NCI-H82 (cell line): ENCODE results near the gene ZNF511.
"Not testable (repeated sequence)": the region's sequence is repeated elsewhere in the genome, so short reads cannot be mapped to it uniquely, and the experiment has no call there.

Experiments
- DNase-seq: peaks from one replicate; lab custom pipeline; 2025; lab: John Stamatoyannopoulos, UW

The ZNF511 gene

DNA sequence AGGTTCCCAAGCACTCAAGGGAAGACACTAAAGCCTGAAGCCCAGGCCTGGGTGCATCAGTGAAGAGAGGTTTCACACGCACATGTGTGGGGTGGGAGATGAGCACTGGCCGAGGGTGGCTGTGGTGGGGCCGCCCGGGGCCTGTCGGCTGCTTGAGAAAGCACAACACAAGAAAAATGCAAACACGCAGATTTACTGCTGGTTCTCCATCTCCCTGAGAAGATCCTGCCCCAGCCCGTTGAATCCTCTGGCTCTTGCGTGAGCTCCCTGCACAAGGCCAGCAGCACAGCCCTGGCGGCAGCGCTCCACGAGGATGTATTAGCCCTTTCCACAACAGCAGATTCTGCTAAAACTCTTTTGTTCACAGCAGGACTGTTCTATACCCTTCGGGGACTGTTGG, 6.2 kb downstream of the ZNF511 start:
- no peak for DNase-seq

DNA sequence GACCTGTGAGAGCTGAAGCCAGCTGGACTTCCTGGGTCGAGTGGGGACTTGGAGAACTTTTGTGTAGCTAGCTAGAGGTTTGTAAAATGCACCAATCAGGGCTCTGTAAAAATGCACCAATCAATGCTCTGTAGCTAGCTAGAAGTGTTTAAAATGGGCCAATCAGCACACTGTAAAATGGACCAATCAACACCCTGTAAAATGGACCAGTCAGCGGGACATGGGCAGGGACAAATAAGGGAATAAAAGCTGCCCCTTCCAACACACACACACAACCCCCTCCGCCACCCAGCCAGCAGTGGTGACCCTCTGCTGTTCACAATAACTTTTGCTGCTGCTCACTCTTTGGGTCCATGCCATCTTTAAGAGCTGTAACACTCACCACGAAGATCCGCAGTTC, 7.1 kb downstream of the ZNF511 start:
- DNase-seq, result no peak

DNA sequence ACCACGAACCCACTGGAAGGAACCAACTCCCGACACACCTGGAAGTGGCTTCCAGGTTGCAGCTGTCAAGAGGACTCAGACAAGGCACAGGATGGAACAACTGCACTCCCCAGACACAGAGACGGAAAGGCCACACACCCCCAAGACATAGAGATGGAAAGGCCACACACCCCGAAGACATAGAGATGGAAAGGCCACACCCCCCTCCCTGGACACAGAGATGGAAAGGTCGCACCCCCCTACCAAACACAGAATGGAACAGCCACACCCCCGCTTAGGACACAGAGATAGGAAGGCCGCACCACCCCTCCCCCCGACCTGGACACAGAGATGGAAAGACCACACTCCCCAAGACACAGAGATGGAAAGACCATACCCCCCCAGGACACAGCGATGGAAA, 7.6 kb downstream of the ZNF511 start:
- DNase-seq, result no peak

DNA sequence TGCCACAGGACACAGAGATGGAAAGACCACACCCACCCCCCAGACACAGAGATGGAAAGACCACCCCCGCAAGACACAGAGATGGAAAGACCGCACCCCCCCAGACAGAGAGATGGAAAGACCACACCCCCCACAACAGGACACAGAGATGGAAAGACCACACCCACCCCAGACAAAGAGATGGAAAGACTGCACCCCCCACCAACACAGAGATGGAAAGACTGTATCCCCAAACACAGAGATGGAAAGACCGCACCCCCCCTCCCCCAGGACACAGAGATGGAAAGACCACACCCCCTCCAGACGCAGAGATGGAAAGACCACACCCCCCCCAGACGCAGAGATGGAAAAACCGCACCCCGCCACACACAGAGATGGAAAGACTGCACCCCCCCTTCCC, 8.0 kb downstream of the ZNF511 start:
- DNase-seq, result no peak

DNA sequence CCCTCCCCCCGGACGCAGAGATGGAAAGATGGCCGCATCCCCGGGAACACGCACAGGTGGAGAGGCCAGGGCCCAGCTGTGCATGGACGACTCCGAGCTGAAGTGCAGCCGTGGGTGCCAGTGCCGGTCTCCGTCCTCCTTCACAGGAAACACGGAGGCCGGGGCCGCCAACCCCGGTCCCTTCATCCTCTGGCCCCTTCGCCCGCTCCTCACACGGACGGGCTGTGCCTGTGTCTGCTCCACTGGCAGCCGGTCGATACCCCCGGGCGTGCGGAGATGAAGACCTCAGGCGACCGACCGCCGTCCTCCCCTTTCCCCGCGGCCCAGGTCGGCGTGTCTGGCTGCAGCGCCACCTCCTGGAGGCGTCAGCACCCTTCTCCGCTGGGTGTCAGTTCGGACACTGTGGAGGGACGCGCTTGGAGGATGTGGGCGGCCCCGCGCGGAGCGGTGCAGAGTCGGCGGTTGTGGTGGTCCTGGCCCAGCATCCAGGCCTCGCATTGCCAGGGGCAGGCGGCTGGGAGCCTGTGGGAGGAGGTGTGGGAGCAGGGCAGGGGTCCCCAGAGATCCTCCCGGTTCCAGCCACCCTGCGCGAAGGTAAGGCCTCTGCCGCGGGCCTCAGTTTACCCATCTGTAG, 9.9 kb downstream of the ZNF511 start:
- DNase-seq, result peak; percentile 82

DNA sequence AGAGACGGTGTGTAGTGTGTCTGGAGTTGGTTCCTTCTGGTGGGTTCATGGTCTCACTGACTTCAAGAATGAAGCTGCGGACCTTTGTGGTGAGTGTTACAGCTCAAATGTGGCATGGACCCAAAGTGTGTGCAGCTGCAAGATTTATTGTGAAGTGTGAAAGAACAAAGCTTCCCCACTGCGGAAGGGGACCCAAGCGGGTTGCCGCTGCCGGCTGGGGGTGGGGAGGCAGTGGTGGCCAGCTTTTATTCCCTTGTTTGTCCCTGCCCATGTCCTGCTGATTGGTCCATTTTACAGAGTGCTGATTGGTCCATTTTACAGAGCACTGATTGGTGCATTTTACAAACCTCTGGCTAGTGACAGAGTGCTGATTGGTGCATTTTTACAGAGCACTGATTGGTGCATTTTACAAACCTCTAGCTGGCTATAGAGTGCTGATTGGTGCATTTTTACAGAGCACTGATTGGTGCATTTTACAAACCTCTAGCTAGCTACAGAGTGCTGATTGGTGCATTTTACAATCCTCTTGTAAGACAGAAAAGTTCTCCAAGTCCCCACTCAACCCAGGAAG, 12.2 kb downstream of the ZNF511 start:
- not testable (repeated sequence) for DNase-seq

DNA sequence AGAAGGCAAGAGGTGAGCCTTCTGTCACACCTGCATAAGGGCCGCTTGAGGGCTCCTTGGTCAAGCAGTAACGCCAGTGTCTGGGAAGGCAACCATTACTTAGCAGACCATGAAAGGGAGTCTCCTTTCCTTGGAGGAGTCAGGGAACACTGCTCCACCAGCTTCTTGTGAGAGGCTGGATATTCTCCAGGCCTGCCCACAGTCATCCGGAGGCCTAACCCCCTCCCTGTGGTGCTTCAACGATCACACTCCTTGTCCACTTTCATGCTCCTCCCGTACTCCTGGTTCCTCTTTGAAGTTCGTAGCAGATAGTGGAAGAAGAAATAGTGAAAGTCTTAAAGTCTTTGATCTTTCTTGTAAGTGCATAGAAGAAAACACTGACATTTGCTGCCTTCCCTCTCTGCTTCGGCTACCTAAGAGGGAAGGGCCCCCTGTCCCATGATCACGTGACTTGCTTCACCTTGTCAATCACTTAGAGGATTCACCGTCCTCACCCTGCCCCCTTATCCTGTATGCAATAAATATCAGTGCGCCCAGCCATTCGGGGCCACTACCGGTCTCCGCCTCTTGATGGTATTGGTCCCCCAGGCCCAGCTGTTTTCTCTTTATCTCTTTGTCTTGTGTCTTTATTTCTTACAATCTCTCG, 13.5 kb downstream of the ZNF511 start:
- not testable (repeated sequence) for DNase-seq

DNA sequence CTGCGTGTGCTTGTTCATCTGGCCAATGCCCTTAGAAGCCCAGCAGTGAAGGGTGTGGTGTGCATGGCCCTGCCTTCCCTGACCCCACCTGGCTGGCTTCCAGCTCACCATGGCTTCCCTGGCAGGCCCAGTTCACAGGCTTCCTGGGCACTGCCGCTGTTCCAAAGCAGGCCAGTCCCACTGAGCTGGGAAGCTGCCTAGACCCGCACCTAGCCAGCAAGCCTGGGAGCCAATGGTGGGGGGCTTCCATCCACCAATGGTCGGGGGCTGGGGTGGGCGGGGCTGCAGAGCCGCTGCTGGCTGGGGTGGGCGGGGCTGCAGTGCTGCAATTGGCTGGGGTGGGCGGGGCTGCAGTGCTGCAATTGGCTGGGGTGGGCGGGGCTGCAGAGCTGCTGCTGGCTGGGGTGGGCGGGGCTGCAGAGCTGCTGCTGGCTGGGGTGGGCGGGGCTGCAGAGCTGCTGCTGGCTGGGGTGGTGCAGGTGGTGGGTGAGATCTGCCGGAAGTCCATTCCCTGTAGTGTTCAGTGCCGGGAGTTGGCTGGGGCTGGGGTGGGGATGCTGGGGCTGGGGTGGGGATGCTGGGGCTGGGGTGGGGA, 15.6 kb downstream of the ZNF511 start:
- peak; percentile 75 for DNase-seq

DNA sequence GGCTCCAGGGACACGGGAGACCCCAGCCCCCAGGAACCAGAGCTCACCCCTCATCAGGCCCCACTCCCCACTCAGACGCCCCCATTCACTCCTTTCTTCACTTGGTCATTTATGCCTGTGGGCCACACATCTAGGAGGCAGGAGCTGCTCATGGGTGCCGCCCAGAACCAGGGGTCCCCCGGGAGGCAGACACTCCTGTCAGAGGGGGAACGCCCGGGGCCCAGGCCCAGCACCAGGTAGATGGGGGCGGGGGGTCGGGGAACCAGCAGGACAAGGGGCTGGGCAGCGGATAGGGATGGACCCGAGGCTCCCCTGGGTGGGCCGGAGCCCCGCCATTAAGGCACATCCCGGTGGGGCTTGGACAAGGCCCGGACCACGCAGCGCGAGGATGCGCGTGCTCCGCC, 16.1 kb downstream of the ZNF511 start:
- no peak for DNase-seq

DNA sequence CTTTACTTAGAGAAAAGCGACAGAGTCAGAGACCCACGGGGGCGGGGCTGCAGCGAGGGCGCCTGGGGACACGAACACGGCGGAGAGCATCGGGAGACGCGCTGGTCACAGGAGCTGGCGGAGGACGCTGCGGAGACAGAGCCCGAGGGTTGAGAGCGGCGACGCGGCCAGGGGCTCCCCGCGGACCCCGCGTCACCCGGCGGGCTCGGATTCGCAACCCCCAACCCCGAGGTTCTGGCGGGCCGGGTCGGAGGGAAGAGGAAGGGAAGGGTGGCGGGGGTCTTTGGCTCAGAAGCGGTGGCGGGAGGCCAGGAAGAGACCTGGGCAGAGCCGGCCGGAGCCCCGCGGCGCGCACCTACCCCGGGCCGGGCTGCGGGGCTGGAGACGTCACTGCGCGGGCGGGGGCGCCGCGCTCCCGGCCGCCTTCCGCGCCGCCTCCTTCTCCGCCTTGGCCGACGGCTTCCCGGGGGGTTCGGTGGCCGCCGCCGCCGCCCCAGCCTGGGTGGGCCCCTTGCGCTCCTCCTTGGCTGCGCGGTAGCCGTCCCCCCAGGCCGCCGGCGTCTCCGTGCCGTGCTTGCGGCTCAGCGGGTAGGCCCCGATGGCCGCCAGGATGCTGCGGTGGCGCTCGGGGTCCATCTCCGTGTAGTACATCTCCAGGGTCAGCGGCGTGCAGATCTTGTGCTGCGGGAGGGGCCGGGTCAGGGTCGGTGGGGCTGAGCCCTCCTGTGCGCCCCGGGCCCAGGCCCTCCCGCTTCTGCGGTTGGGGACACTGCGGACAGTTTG, 16.9 kb downstream of the ZNF511 start:
- no peak for DNase-seq

DNA sequence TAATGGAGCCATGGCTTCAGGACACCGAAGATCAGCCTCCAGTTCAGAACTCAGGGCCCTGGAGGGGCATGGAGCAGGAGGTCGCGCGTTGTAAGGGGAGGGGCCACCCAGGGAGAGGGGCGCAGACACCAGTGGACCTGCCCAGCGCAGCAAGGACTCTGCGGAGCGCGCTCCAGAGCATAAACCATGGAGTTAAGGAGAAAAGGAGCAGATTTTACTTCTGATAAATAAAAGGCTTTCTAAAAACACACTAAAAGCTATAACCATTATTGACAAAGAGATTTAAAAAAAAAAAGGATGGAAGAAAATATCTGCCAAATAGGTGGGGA, 17.5 kb downstream of the ZNF511 start:
- no peak for DNase-seq

DNA sequence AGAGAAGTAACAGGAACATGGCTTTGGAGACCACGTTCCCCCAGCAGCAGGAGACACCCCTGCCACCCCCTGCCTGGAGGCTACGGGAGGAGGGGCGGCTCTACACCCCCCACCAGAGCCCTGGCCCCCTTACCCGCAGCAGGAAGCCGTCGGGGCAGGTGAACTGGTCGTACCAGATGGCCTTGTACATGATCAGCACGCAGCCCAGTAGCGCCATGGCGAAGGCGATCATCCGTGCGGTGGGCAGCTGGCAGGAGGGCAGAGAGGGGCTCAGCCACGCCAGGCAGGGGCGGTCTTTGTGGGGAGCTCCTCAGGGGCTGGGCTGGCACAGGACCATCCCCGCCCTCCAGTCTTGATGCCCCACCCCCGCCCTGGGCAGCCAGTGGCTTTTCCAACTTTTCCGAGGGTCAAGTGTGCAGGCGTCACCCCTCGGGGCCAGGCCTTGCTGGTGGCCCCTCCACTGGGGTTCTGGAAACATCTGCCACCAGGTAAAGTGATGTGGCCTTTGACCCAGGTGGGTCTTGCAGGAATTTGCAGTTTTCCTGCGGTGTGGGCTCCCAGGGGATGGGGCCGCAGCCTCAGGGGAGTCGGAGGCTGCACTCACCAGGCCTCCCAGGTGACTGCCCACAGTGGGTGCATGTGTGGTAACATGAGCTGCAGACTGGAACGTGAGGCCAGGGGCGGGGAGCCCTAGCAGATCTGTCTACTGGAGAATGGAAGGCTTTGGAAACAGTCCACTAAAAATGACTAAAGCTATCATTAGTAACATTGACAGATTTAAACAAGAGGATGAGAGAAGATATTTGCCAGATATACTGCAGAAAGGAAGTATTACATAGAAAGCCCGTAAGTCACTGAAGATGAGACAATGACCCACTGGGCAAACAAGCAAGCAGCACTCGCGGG, 18.3 kb downstream of the ZNF511 start:
- DNase-seq, result no peak

DNA sequence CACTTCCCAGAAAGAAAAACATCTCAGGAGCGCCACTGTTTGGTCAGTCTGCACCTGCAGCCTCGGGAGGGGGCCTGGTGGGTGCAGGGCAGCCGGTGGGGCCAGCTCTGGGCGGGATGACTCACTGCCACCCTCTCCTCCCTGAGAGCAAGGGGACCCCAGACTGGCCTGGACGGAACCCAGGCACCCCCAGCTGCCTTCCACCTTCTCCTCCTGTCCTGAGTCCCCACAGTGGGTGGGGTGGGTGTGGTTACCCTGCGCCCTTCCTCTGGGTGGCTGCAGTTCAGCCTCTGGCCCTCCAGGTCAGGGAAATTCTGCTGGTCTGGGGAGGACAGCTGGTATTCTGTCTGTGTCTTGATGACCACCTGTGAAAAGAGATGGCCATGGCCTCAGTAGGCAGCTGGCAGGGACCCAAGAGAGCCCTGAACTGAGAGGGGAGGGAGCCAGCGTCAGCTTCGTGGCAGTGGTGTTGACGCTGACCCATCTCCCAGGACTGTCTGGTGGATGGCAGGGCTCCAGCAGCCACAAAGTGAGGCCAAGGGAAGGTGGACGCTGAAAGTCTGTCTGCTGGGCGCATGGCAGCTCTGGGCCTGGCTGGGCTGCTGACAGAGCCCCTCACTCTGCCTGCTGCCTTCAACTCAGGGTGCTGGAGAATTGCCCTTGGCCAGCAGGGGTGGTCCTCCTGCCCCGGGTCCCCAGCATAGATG, 19.1 kb downstream of the ZNF511 start:
- no peak for DNase-seq

DNA sequence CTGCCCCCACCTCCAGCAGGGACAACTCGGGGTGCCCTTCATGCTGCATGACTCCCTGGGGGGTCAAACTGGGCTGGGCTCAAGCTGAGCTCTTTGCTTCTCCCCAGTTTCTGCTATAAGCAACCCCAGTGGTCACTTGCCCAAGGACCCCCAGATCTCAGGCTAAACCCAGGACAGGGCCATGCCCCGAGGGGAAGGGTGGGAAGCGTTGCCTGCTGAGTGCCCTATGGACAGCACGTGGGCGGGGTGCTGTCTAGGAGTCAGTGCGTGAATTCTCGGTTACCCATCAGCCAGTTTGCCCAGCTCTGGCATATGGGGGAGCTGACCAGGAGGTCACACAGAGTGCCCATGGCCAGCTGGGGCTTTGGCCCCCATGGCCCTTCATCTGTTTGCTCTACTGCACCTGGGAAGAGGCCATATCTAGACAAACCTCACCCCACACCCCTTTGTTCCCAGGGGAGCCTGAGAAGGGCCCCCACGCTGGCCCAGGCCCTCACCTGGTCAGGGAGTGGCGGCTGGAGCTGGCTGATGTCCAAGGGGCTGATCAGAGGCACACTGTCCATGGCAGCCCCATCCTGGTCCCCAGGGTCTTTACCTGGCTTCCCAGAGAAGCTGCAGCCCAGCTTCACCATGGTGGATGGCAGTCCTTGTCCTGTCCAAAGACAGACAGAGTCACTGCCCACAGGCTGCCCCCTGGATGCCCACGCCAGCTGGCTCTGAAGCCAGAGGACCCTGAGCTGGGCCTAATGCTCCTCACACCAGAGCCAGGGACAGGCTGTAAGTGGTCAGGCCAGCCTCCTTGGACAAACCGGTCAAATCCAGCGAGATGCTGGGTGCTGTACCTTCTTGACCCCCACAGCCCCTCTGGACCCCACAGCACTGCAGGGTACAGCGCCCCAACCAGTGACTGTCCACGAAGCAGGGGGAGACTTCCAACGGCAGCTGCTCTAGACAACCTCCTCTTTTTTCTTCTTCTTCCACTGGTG, 19.9 kb downstream of the ZNF511 start:
- DNase-seq, result no peak

DNA sequence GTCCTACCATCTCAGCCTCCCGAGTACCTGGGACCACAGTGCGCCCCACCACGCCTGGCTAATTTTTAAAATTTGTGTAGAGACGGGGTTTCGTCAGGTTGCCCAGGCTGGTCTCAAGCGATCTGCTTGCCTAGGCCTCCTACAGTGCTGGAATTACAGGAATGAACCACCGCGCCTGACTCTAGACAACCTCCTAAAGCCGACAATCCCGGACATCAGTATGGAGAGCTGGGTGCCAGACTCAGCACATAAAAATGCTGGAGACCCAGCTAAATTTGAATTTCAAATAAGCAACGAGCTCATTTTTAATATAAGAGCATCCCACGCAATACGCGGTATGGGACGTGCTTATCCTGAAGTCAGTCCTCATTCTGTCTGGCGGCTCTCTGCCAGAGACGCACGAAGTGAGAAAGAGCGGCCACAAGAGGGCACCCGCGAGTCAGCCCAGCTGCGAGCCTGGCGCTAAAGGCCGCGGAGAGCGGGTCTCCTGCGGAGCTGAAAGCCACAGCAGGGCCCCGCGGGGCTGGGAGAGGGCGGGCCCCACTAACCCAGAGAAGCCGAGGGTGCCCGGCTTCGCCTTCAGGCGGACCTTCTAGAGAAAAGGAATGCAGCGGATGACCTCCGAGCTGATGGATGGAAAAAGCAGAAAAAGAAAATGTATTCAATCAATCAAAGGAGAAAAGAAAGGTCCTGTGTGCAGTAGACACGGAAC, 20.9 kb downstream of the ZNF511 start:
- DNase-seq, result peak; percentile 89

DNA sequence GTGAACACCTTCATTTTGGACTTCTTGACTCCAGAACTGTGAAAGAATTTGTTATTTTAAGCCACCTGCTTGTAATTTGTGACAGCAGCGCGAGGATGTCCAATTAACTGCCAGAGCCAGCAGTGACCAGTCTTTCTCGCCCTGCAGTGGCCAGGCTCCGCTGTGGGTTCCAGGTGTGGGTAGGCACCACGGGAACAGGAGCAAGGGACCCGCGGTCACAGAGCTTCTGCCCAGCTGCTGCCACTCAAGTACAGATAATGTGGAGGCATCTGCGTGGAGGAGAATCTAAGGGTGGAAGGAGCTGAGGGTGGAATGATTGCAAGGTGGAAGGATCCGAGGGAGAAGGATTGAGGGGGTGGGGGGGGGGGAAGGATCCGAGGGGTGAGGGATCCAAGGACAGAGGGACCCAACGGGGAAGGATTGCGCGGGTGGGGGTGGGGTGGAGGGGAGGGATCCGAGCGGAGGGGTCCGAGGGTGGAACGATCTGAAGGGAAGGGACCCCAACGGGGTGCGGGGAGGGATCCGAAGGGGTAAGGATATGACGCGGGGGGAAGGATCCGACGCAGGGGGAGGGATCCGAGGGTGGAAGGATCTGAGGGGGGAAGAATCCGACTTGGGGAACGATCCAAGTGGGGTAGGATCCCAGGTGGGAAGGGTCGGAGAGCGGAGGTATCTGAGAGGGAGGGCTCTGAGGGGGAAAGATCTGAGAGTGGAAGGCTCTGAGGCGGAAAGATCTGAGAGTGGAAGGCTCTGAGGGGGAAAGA, 24.4 kb downstream of the ZNF511 start:
- no peak for DNase-seq

DNA sequence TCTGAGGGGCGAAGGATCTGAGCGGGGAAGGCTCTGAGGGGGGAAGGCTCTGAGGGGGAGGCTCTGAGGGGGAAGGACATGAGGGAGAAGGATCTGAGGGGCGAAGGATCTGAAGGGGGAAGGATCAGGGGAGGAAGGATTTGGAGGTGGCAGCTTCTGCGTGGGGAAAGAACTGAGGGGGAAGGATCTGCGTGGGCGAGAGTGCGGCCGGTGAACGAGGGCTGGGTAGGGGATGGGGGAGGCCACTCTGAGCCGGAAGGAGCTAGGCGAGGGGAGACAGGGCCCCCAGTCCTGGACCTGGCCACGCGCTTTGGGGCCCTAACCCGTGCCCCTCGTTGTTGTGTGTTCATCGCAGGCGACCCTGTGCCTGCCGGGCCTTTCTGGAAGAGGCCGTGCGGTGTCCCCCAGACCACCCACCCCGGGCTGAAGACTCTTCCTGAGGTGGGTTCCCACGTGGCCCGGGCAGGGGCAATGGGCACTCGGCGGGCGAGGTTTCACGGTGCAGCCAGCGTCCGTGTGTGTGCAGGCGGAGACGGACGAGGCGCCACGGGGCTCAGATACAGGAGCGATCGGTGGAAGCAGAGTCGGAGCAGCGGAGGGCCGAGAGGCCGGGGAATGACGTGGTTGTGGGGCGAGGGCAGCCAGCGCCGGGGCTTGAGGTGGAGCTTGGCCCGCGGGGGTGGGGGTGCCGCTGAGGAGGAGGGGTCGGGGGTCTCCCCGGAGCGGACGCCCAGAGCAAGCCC, 26.0 kb downstream of the ZNF511 start:
- no peak for DNase-seq
